Measurements from ENCODE around the gene CNTFR. TPM values are rescaled to one million over a fixed set of nuclear protein-coding genes. Genes with fewer than 3 reads are reported as not detected.
A peak's percentile ranks its signal among the peaks of the same experiment; 100 is the strongest.
"Not testable (repeated sequence)": the region's sequence is repeated elsewhere in the genome, so short reads cannot be mapped to it uniquely, and the experiment has no call there.

CNTFR gene
- 0.20 and 0.24 TPM in 2 replicates for total RNA-seq (2014; rRNA removed; shearing (Covaris generic))

DNA sequence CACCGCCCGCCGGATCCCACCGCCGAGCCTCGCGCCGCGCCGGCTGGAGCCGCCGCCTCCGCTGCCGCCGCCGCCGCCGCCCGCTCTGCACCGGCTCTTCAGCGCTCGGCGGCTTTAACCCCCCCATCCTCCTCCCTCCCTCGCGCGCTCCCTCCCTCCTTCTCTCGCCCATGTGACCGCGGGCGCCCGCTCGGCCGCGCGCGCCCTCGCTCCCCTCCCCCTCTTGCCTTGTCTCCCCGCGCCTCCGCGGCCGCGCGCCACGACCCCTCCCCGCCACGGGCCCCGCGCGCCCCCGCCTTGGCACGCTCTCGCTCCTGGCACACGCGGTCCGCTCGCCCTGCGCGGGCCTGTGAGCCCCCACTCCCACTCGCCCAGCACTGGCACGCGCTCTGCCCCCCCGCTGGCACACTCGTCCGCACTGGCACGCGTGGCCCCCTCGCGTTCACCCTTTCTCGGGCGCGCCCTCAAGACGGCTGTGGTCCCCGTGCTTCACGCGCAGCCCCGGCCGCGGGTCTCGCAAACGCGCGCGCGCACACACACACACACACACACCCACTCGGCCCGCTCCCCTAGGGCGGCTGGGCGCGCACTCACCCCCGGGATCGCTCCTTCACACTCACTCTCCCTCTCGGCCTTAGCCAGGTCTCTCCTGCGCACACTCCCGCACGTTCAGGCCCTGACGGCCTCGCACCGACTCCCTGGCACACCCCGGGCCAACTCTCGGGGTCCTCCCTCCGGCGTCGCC, at the start of gene CNTFR:
Gene CNTFR, minus strand, starts transcription at position 89 of the 745 bp plus-strand sequence. CDS start 20,743 bp downstream, outside the sequence.
- no peaks in the 10 kb centered on the region for H3K36me3 ChIP-seq
- H3K4me1 ChIP-seq: peaks cover 3% of the 10 kb centered on the region
- H3K4me3 ChIP-seq: no peak within 1 kb of the TSS
- no peak within 1 kb of the TSS for H3K27ac ChIP-seq
- DNase-seq: no peak
- H3K27me3 ChIP-seq: 0 out of 2 replicates have a peak, but pooled peaks cover 11% of the 10 kb centered on the region
- H3K9me3 ChIP-seq (replicated peaks): no peaks in the 10 kb centered on the region

GRCh38 chr9:34639322-34639721, 49.8 kb upstream of the CNTFR start:
- not testable (repeated sequence) for DNase-seq, H3K27ac ChIP-seq

DNA sequence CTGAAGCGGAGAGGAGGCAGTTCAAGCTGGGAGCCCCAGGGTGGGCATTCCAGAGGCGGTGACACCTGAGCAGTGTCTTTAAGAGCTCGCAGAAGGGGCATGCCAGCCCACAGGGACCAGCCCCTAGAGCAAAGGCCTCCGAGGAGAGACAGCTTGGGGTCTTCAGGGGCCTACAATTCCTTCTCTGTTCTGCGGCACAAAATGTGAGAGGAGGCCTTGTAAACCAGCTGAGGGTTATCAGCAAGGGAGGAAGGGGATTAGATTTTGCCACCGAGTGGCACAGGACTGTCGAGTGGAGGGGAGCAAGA, 48.6 kb upstream of the CNTFR start:
- DNase-seq: no peak
- Histone ChIP-seq H3K9me3 (replicated peaks) (no peaks in the 10 kb centered on the region), H3K27ac (no peak overlapping the region; the same call in 1 of the 2 replicates)

More at GRCh38 chr9:34639322-34639721, 49.8 kb upstream of the CNTFR start:
- H3K9me3 ChIP-seq (replicated peaks); H3K27me3 ChIP-seq; H3K4me3 ChIP-seq; H3K4me1 ChIP-seq; H3K36me3 ChIP-seq: not testable (repeated sequence)

GRCh38 chr9:34637356-34638137, 48.0 kb upstream of the CNTFR start, which contains the start of gene SIGMAR1:
SIGMAR1 (minus strand) TSS chr9:34637787; CDS start chr9:34637697, 90 bp downstream.
- peak within 1 kb of the TSS; percentile 79 for H3K4me3 ChIP-seq
- H3K9me3 ChIP-seq (replicated peaks): no peaks in the 10 kb centered on the region
- no peaks in the 10 kb centered on the region for H3K27me3 ChIP-seq
- DNase-seq: peak; percentile 92 to 93
- peaks cover 4% of the 10 kb centered on the region; the same call in 1 of the 2 replicates for H3K36me3 ChIP-seq
- no peaks in the 10 kb centered on the region for H3K4me1 ChIP-seq
- peak within 1 kb of the TSS; percentile 69 for H3K27ac ChIP-seq

More for the DNA sequence above, 48.6 kb upstream of the CNTFR start:
- Histone ChIP-seq H3K27me3 (no peaks in the 10 kb centered on the region), H3K36me3 (peaks cover 4% of the 10 kb centered on the region; the same call in 1 of the 2 replicates), H3K4me1 (no peaks in the 10 kb centered on the region), H3K4me3 (peak overlapping the region; percentile 79)

- H3K27ac ChIP-seq: peak overlapping the region; percentile 69
- DNase-seq: peak; percentile 31 to 59
These were observed 47.3 kb upstream of the CNTFR start for GRCh38 chr9:34636791-34637355.

GRCh38 chr9:34635556-34635955, 46.0 kb upstream of the CNTFR start:
- H3K4me1 ChIP-seq: no peaks in the 10 kb centered on the region
- H3K27ac ChIP-seq: no peak overlapping the region
- peaks cover under 1% of the 10 kb centered on the region for H3K27me3 ChIP-seq
- no peak for DNase-seq
- no peaks in the 10 kb centered on the region for H3K9me3 ChIP-seq (replicated peaks)
- H3K4me3 ChIP-seq: no peak overlapping the region
- H3K36me3 ChIP-seq: peaks cover 4% of the 10 kb centered on the region; the same call in 1 of the 2 replicates

More at GRCh38 chr9:34636791-34637355, 47.3 kb upstream of the CNTFR start:
- Histone ChIP-seq H3K36me3 (peaks cover 4% of the 10 kb centered on the region; the same call in 1 of the 2 replicates), H3K4me3 (peak overlapping the region; percentile 79), H3K27me3 (no peaks in the 10 kb centered on the region), H3K4me1 (no peaks in the 10 kb centered on the region), H3K9me3 (replicated peaks) (no peaks in the 10 kb centered on the region)

DNA sequence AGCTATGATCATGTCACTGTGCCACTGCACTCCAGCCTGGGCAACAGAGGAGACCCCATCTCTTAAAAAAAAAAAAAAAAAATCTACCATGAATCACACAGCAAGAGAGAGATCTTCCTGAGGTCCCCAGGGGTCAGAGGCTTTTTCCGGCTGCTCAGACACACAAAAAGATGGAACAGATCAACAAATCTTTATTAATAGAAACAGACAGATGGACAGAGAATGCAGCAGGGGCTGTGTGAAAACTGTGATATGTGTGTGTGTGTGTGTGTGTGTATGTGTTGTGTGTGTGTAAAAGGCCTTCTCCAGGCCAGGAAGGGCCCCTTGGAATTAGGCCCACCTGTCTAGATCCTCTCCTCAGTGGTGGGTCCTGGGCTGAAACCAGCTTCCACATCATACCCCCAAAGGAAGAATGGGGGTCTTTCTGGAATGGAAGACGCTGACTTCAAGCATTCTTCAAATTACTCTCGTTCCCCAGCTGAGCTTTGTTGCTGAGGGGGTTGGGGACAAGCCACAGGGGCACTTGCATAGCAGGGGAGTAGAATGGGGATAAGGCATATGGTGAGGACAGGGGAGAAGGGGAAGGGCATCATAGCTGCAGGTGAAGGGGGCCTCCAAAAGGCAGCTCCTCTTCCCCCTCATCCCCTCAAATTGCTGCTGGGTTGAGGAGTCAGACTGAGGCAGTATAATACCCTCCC, 45.2 kb upstream of the CNTFR start:
- H3K4me3 ChIP-seq: no peak overlapping the region
- H3K9me3 ChIP-seq (replicated peaks): no peaks in the 10 kb centered on the region
- peaks cover 4% of the 10 kb centered on the region; the same call in 1 of the 2 replicates for H3K36me3 ChIP-seq
- peaks cover 9% of the 10 kb centered on the region for H3K27me3 ChIP-seq
- DNase-seq: no peak
- H3K27ac ChIP-seq: no peak overlapping the region
- H3K4me1 ChIP-seq: no peaks in the 10 kb centered on the region

DNA sequence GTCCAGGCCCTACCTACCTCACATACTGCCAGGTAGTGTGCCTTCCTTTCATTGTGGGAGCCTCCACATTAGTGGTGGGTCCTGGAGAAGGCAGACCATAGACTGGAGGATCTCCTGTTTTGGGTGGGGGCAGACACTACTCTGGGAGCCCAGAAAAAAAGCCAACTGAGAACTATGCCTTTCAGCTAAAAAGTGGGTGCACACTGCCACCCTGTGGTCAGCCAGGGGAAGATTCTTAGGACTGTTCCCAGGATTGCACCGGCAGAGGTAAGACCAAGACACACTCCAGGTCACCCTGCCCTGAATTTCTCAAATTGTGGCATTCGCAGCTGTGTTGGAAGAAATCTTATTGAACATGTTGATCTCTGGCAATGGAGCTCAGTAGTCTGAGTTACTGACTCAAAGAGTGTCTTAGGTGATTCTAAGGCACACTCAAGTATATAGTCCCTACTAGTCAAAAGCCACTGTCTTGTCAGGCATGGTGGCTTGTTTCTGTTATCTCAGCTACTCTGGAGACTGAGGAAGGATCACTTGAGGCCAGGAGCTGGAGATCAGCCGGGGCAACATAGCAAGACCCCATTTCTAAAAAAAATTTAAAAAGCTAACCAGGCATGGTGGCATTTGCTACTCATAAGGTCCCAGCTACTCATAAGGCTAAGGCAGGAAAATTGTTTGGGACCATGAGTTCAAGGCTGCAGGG, 44.5 kb upstream of the CNTFR start:
- Histone ChIP-seq H3K4me3 (no peak overlapping the region), H3K27ac (no peak overlapping the region), H3K27me3 (peaks cover 14% of the 10 kb centered on the region), H3K4me1 (no peaks in the 10 kb centered on the region), H3K9me3 (replicated peaks) (no peaks in the 10 kb centered on the region), H3K36me3 (peaks cover 4% of the 10 kb centered on the region; the same call in 1 of the 2 replicates)
- peak; percentile 58 to 78 for DNase-seq

GRCh38 chr9:34633166-34633565, 43.6 kb upstream of the CNTFR start:
- no peak for DNase-seq
- H3K36me3 ChIP-seq: peaks cover 4% of the 10 kb centered on the region; the same call in 1 of the 2 replicates
- no peaks in the 10 kb centered on the region for H3K9me3 ChIP-seq (replicated peaks)
- H3K4me1 ChIP-seq: no peaks in the 10 kb centered on the region
- no peak overlapping the region for H3K27ac ChIP-seq
- peaks cover 19% of the 10 kb centered on the region for H3K27me3 ChIP-seq
- H3K4me3 ChIP-seq: no peak overlapping the region

DNA sequence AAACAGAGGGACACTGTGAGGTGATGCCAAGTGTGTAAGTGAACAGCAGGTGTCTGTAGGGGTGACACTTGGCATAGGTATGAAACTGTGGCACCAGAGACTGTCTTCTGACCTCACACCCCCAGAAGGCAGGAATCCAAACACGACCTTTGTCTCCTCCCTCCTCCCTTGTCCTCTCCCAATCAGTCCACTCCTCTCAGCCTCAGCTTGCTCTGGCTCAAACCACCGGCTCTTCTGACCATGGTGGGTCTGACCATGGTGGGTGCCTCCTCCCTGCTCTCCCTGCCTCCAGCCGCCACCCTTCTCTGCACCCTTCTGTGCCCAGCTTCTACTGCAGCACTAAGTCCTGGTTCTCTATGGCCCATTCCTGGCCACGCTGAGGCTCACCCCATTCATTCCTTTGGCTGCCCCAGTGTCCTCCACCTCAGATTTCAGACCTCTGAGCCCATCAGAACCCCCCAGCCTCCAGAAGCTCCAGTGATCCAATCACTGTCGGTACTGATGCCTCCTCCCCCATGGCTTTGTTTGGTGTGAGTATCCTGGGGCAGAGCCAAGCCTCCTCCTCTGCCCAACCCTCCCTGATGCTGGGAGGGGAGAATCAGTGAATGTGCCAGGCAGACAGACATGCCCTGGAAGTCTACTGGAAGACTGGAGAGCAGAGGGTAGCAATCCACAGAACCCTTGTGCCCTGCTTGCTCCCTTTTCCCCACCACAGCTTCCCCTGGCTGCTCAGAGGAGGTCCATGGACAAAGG, 41.1 kb upstream of the CNTFR start:
- no peak overlapping the region for H3K4me3 ChIP-seq
- no peak for DNase-seq
- H3K36me3 ChIP-seq: peaks cover 4% of the 10 kb centered on the region; the same call in 1 of the 2 replicates
- H3K27ac ChIP-seq: no peak overlapping the region
- no peaks in the 10 kb centered on the region for H3K4me1 ChIP-seq
- H3K9me3 ChIP-seq (replicated peaks): no peaks in the 10 kb centered on the region
- H3K27me3 ChIP-seq: peaks cover 35% of the 10 kb centered on the region

- peaks cover 35% of the 10 kb centered on the region for H3K27me3 ChIP-seq
- H3K4me3 ChIP-seq: no peak overlapping the region
- H3K9me3 ChIP-seq (replicated peaks): no peaks in the 10 kb centered on the region
- H3K27ac ChIP-seq: no peak overlapping the region
- no peak for DNase-seq
- H3K4me1 ChIP-seq: no peaks in the 10 kb centered on the region
- H3K36me3 ChIP-seq: no peaks in the 10 kb centered on the region
These were observed 39.9 kb upstream of the CNTFR start for GRCh38 chr9:34629491-34629808.

- no peaks in the 10 kb centered on the region for H3K36me3 ChIP-seq
- no peaks in the 10 kb centered on the region for H3K9me3 ChIP-seq (replicated peaks)
- H3K4me3 ChIP-seq: peak within 1 kb of the TSS; percentile 23; the same call in 1 of the 2 replicates
- H3K27me3 ChIP-seq: peaks cover 35% of the 10 kb centered on the region
- no peak for DNase-seq
- no peaks in the 10 kb centered on the region for H3K4me1 ChIP-seq
- H3K27ac ChIP-seq: no peak within 1 kb of the TSS
These were observed 39.3 kb upstream of the CNTFR start, which contains the start of gene ARID3C for GRCh38 chr9:34628656-34629490. ARID3C (minus strand) TSS chr9:34629066; CDS start chr9:34628014, 1,052 bp downstream.

Measured in SJCRH30 (cell line).